Stimulated activated memory B cell treated with anti-CD40 and anti-IgM and Interleukin-4, amounts not matched to agents 10 μg/mL and 1 μg/mL and 100 μg/mL, for 72 hours (primary cell): ENCODE results near the gene BTF3.
"Not testable (repeated sequence)": the region's sequence is repeated elsewhere in the genome, so short reads cannot be mapped to it uniquely, and the experiment has no call there.

Source experiments
- ATAC-seq: fragments of 150-1000 bp; cut with Tn5 transposase; 2 replicates; pipeline ENCODE4 v1.10.0; 2021
- H3K27ac Mint-ChIP-seq: one replicate; pipeline ENCODE4 v1.8.0; 2022; ENCODE audit warnings: mild to moderate bottlenecking, mixed read lengths
- H3K27me3 Mint-ChIP-seq: one replicate; pipeline ENCODE4 v1.8.0; 2022; ENCODE audit warnings: mixed read lengths
- H3K36me3 Mint-ChIP-seq: one replicate; pipeline ENCODE4 v1.8.0; 2022; ENCODE audit warnings: mixed read lengths
- H3K4me1 Mint-ChIP-seq: one replicate; pipeline ENCODE4 v1.8.0; 2022; ENCODE audit warnings: mixed read lengths
- H3K4me3 Mint-ChIP-seq: one replicate; pipeline ENCODE4 v1.8.0; 2022; ENCODE audit warnings: mild to moderate bottlenecking, moderate library complexity, mixed read lengths
- H3K9me3 Mint-ChIP-seq: one replicate; pipeline ENCODE4 v1.8.0; 2022; ENCODE audit warnings: mixed read lengths

The BTF3 gene

GRCh38 chr5:73472116-73472515 lies 26.1 kb upstream of the BTF3 start:
- Mint-ChIP-seq H3K27ac (no peak overlapping the region), H3K9me3 (peaks cover 5% of the 10 kb centered on the region), H3K36me3 (no peaks in the 10 kb centered on the region), H3K4me1 (no peaks in the 10 kb centered on the region), H3K4me3 (no peak overlapping the region), H3K27me3 (no peaks in the 10 kb centered on the region)
- ATAC-seq: no peak

DNA sequence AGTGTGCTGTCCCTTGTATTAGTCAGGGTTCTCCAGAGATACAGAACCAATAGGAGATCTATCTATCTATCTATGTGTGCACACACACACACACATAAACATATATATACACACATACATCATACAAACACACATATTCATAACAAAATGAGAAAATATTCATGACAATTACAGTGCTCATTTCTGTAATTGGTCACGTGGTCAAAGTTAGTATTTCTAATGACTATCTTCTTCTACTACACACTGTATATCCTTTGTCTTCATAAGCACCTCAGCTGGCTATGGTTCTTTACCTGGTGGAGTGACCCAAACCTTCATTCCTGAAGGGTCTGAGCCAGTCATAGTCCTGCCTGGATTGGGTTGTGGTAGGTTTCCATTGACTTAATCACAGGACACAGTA lies 17.7 kb upstream of the BTF3 start:
- Mint-ChIP-seq H3K27me3 (peaks cover 9% of the 10 kb centered on the region), H3K9me3 (no peaks in the 10 kb centered on the region), H3K36me3 (no peaks in the 10 kb centered on the region), H3K4me1 (no peaks in the 10 kb centered on the region), H3K4me3 (no peak overlapping the region), H3K27ac (no peak overlapping the region)
- no peak for ATAC-seq

DNA sequence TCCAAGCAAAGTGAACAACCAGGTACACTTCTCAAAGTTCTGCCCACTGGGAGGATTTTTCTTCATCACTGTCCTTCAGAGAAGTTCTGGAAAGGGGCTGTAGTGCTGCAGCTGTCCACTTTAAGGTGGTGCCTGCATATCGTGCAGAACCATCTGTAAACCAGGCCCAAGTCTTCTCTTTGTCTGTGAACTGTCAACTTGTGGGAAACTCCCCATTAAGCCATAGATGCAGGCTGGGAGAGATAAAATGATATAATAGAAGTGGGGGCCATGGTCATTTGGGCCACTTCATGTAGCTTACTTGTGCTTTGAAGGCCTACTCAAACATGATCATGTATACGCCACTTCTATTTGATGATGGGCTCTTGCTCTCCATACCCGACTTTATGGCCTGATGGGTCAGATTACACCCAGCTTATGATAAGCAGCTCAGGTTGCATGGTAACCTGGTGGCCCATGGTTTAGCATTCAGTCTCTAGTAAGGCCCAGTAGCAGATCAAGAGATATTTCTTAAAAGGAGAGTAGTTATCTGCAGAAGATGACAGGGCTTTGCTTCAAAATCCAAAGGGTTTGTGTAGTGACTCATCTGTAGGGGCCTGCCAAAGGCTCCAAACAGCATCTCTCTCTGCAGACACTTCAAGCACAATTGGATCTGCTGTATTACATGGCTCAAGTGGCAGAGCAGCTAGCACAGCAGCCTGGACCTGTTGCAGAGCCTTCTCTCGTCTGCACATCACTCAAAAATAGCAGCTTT lies 15.7 kb upstream of the BTF3 start:
- H3K27me3 Mint-ChIP-seq: peaks cover 30% of the 10 kb centered on the region
- no peaks in the 10 kb centered on the region for H3K9me3 Mint-ChIP-seq
- no peaks in the 10 kb centered on the region for H3K36me3 Mint-ChIP-seq
- no peak for ATAC-seq
- H3K4me3 Mint-ChIP-seq: no peak overlapping the region
- no peak overlapping the region for H3K27ac Mint-ChIP-seq
- H3K4me1 Mint-ChIP-seq: no peaks in the 10 kb centered on the region

- H3K36me3 Mint-ChIP-seq: no peaks in the 10 kb centered on the region
- H3K9me3 Mint-ChIP-seq: no peaks in the 10 kb centered on the region
- no peak for ATAC-seq
- no peaks in the 10 kb centered on the region for H3K4me1 Mint-ChIP-seq
- no peak overlapping the region for H3K27ac Mint-ChIP-seq
- H3K27me3 Mint-ChIP-seq: peaks cover 36% of the 10 kb centered on the region
- no peak overlapping the region for H3K4me3 Mint-ChIP-seq
Observed at GRCh38 chr5:73483676-73484075, 14.6 kb upstream of the BTF3 start.

GRCh38 chr5:73484511-73484910 lies 13.7 kb upstream of the BTF3 start:
- Mint-ChIP-seq H3K4me1 (no peaks in the 10 kb centered on the region), H3K9me3 (no peaks in the 10 kb centered on the region), H3K36me3 (no peaks in the 10 kb centered on the region), H3K4me3 (no peak overlapping the region), H3K27ac (no peak overlapping the region), H3K27me3 (peaks cover 36% of the 10 kb centered on the region)
- ATAC-seq: no peak

DNA sequence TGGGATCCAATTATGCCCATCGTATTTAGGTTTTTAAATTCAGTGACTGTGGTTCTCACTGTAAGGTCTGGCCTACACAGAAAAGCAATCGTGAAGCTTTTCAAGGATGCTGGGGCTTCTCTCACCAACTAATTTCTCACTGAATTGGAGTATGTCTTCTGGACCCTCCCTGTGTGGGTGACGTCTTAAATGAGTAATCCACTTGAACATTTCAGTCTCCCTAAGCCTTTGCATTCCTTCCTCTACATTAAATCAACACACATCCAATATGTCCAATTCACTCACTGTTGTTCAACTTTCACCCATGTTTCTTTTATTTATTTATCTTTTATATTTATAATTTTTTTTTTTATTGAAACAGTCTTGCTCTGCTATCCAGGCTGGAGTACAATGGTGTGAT lies 12.5 kb upstream of the BTF3 start:
- H3K4me3 Mint-ChIP-seq: no peak overlapping the region

GRCh38 chr5:73486119-73486899 lies 11.9 kb upstream of the BTF3 start:
- Mint-ChIP-seq H3K4me3 (no peak overlapping the region), H3K27me3 (peaks cover 36% of the 10 kb centered on the region), H3K27ac (no peak overlapping the region), H3K9me3 (no peaks in the 10 kb centered on the region), H3K4me1 (no peaks in the 10 kb centered on the region), H3K36me3 (no peaks in the 10 kb centered on the region)
- no peak for ATAC-seq

More for the DNA sequence above, 12.5 kb upstream of the BTF3 start:
- no peak overlapping the region for H3K27ac Mint-ChIP-seq
- H3K9me3 Mint-ChIP-seq: no peaks in the 10 kb centered on the region
- no peaks in the 10 kb centered on the region for H3K4me1 Mint-ChIP-seq
- no peak for ATAC-seq
- H3K27me3 Mint-ChIP-seq: peaks cover 36% of the 10 kb centered on the region
- H3K36me3 Mint-ChIP-seq: no peaks in the 10 kb centered on the region

DNA sequence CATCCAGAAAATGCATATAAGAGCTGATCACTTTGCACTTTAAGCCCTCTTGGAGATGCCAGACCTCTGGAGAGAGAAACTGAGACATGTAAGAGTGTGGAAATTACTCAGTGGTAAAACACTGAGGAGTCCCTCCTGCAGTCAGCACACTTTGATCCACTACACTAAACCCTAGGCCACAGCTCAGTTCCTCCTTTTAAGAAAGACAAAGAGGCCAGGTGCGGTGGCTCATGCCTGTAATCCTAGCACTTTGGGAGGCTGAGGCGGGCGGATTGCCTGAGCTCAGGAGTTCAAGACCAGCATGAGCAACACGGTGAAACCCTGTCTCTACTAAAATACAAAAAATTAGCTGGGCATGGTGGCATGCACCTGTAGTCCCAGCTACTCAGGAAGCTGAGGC lies 11.0 kb upstream of the BTF3 start:
- not testable (repeated sequence) for ATAC-seq, H3K4me3 Mint-ChIP-seq, H3K4me1 Mint-ChIP-seq, H3K36me3 Mint-ChIP-seq, H3K27ac Mint-ChIP-seq, H3K9me3 Mint-ChIP-seq
- H3K27me3 Mint-ChIP-seq: peaks cover 31% of the 10 kb centered on the region

GRCh38 chr5:73487815-73488214 lies 10.4 kb upstream of the BTF3 start:
- no peak overlapping the region for H3K27ac Mint-ChIP-seq
- no peak overlapping the region for H3K4me3 Mint-ChIP-seq
- no peaks in the 10 kb centered on the region for H3K4me1 Mint-ChIP-seq
- H3K36me3 Mint-ChIP-seq: no peaks in the 10 kb centered on the region
- H3K27me3 Mint-ChIP-seq: peaks cover 27% of the 10 kb centered on the region
- no peaks in the 10 kb centered on the region for H3K9me3 Mint-ChIP-seq
- no peak for ATAC-seq

GRCh38 chr5:73488806-73489205 lies 9.4 kb upstream of the BTF3 start:
- Mint-ChIP-seq H3K36me3 (no peaks in the 10 kb centered on the region), H3K9me3 (no peaks in the 10 kb centered on the region), H3K4me3 (no peak overlapping the region), H3K4me1 (no peaks in the 10 kb centered on the region), H3K27me3 (peaks cover 29% of the 10 kb centered on the region), H3K27ac (no peak overlapping the region)
- no peak for ATAC-seq

DNA sequence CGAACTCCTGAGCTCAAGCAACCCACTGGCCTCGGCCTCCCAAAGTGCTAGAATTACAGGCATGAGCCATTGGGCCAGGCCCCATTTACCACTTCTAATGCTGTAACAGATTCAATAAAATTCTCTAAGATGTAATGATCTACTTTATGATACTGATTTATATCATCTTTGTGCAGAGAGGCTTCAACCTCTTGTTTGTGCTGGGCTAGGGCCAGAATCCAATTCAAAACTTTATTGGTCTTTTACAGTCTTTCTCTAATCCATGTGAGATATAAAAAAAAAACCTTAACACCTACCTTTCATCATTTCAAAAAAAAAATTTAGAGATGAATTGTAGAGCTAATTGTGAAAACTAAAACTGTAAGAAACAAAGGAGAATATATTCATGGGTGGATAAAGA lies 8.2 kb upstream of the BTF3 start:
- Mint-ChIP-seq H3K4me1 (no peaks in the 10 kb centered on the region), H3K36me3 (no peaks in the 10 kb centered on the region), H3K9me3 (no peaks in the 10 kb centered on the region), H3K4me3 (no peak overlapping the region), H3K27me3 (peaks cover 37% of the 10 kb centered on the region), H3K27ac (no peak overlapping the region)
- no peak for ATAC-seq

DNA sequence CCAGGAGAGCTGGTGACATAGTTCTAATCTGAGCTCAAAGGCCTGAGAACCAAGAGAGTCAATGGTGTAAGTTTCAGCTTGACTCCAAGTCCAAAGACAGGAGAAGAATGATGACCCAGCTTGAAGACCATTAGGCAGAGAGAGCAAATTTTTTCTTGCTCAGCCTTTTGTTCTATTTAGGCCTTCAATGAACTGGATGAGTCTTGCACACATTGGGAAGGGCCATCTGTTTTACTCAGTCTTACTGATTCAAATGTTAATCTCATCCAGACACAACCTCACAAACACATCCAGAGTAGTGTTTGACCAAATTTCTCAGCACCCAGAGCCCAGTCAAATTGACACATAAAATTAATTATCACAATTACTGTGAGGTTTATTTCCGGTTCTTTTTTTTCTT lies 7.1 kb upstream of the BTF3 start:
- Mint-ChIP-seq H3K36me3 (no peaks in the 10 kb centered on the region), H3K4me1 (no peaks in the 10 kb centered on the region), H3K27ac (no peak overlapping the region), H3K4me3 (no peak overlapping the region), H3K27me3 (peaks cover 30% of the 10 kb centered on the region), H3K9me3 (no peaks in the 10 kb centered on the region)
- ATAC-seq: no peak

- H3K27ac Mint-ChIP-seq: no peak overlapping the region
- no peaks in the 10 kb centered on the region for H3K36me3 Mint-ChIP-seq
- no peak for ATAC-seq
- H3K4me3 Mint-ChIP-seq: no peak overlapping the region
- no peaks in the 10 kb centered on the region for H3K9me3 Mint-ChIP-seq
- no peaks in the 10 kb centered on the region for H3K4me1 Mint-ChIP-seq
- peaks cover 10% of the 10 kb centered on the region for H3K27me3 Mint-ChIP-seq
Observed at GRCh38 chr5:73493421-73493820, 4.8 kb upstream of the BTF3 start.

DNA sequence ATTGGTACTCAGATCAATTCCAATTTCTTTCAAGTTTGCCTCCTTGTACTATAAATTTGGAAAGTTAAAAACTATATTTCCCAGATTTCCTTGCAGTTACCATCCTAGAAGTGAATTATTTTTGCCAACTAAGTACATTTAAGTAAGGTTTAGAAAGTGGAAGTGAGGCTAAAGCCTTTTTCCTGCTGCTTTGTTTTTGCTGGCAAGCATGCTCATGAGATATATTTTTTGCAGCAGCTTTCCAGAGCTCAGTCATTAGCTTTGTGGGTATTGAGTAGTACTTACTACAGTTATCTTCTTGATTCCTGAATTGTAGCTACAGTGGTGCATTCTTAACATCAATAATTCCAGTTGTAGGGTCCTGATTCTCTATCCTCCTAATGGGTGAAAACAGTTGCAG lies 3.5 kb upstream of the BTF3 start:
- ATAC-seq: no peak
- Mint-ChIP-seq H3K36me3 (peaks cover 7% of the 10 kb centered on the region), H3K4me3 (no peak overlapping the region), H3K4me1 (peaks cover 9% of the 10 kb centered on the region), H3K27ac (no peak overlapping the region), H3K9me3 (no peaks in the 10 kb centered on the region), H3K27me3 (peaks cover 10% of the 10 kb centered on the region)

GRCh38 chr5:73495772-73496335 lies 2.4 kb upstream of the BTF3 start:
- Mint-ChIP-seq H3K27me3 (peaks cover 10% of the 10 kb centered on the region), H3K9me3 (no peaks in the 10 kb centered on the region), H3K27ac (no peak overlapping the region)

GRCh38 chr5:73496984-73497457 lies 1.2 kb upstream of the BTF3 start:
- peak overlapping the region; percentile 96 for H3K27ac Mint-ChIP-seq
- H3K36me3 Mint-ChIP-seq: peaks cover 24% of the 10 kb centered on the region
- peaks cover 27% of the 10 kb centered on the region for H3K4me1 Mint-ChIP-seq
- H3K4me3 Mint-ChIP-seq: peak overlapping the region; percentile 99
- H3K9me3 Mint-ChIP-seq: no peaks in the 10 kb centered on the region
- no peak for ATAC-seq
- H3K27me3 Mint-ChIP-seq: peaks cover 10% of the 10 kb centered on the region

More at GRCh38 chr5:73495772-73496335, 2.4 kb upstream of the BTF3 start:
- Mint-ChIP-seq H3K36me3 (peaks cover 16% of the 10 kb centered on the region), H3K4me1 (peaks cover 19% of the 10 kb centered on the region), H3K4me3 (no peak overlapping the region)
- no peak for ATAC-seq
